ENCODE results near the gene THADA. TPM values are rescaled to one million over a fixed set of nuclear protein-coding genes. Genes with fewer than 3 reads are reported as not detected.
"Not testable (repeated sequence)": the region's sequence is repeated elsewhere in the genome, so short reads cannot be mapped to it uniquely, and the experiment has no call there.

Gene THADA
- total and polyA plus RNA-seq, 7 experiments from 2014 or later: 11.7 to 43.0 (median 39.6) TPM

- ATAC-seq (no peak), DNase-seq (no peak)
- H3K27ac ChIP-seq (ENCODE audit: low read depth, low read length): no peak overlapping the region
- H3K4me3 ChIP-seq (ENCODE audit: low read length): no peak overlapping the region
- Mint-ChIP-seq H3K27me3 (no peaks in the 10 kb centered on the region), H3K36me3 (peaks cover 18 to 66% (median 47%) of the 10 kb centered on the region in 5 donors), H3K4me1 (peaks cover under 1 to 16% (median 7%) of the 10 kb centered on the region in 7 donors), H3K9me3 (no peaks in the 10 kb centered on the region), H3K4me3 (no peak overlapping the region), H3K27ac (no peak overlapping the region)
- no peaks in the 10 kb centered on the region for H3K4me1 ChIP-seq (ENCODE audit: control insufficient read depth in 2 of 2, insufficient read depth in 2 of 2, low read length in 2 of 2)
- POLR2A ChIA-PET: no interaction called here
- H3K9me3 ChIP-seq (ENCODE audit: control insufficient read depth in 2 of 3, low read length in 3 of 3): no peaks in the 10 kb centered on the region
- H3K36me3 ChIP-seq (ENCODE audit: control insufficient read depth in 2 of 3, insufficient read depth in 3 of 3, low read length in 3 of 3): peaks cover 0 to 5% (median 0%) of the 10 kb centered on the region in 3 experiments
- no peaks in the 10 kb centered on the region for H3K27me3 ChIP-seq (ENCODE audit: control insufficient read depth in 2 of 2, insufficient read depth in 2 of 2, low read length in 2 of 2)
- intact Hi-C loops (cut with micrococcal nuclease): no loop called here
- CTCF ChIA-PET: no interaction called here
These were observed 145.2 kb downstream of the THADA start for GRCh38 chr2:43450617-43451016.

DNA sequence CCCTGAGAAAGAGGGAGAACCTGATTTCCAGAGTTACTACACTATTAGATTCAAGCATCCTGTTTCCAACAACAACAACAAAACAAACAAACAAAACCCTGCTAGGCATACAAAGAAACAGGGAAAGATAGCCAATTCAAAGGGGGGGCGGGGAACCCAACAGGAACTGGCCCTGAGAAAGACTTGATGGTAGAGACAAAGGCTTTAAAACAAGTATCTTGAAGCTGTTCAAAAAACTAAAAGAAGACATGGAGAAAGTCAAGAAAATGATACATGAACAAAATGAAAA is 147.1 kb downstream of the THADA start:
- no peak overlapping the region for H3K27ac ChIP-seq (ENCODE audit: low read depth, low read length)
- peaks cover 0 to 15% (median 4%) of the 10 kb centered on the region in 7 donors for H3K4me1 Mint-ChIP-seq
- ChIA-PET POLR2A (no interaction called here), CTCF (no interaction called here)
- no peaks in the 10 kb centered on the region for H3K27me3 Mint-ChIP-seq
- no peaks in the 10 kb centered on the region for H3K9me3 ChIP-seq (ENCODE audit: control insufficient read depth in 2 of 3, low read length in 3 of 3)
- peaks cover 0 to 5% (median 0%) of the 10 kb centered on the region in 3 experiments for H3K36me3 ChIP-seq (ENCODE audit: control insufficient read depth in 2 of 3, insufficient read depth in 3 of 3, low read length in 3 of 3)
- H3K9me3 Mint-ChIP-seq: no peaks in the 10 kb centered on the region
- H3K27me3 ChIP-seq (ENCODE audit: control insufficient read depth in 2 of 2, insufficient read depth in 2 of 2, low read length in 2 of 2): no peaks in the 10 kb centered on the region
- peak overlapping the region in 1 of 9 donors; percentile 25 for H3K27ac Mint-ChIP-seq
- DNase-seq (no peak), ATAC-seq (no peak)
- H3K4me3 Mint-ChIP-seq: no peak overlapping the region
- H3K36me3 Mint-ChIP-seq: peaks cover 20 to 73% (median 53%) of the 10 kb centered on the region in 5 donors
- no peaks in the 10 kb centered on the region for H3K4me1 ChIP-seq (ENCODE audit: control insufficient read depth in 2 of 2, insufficient read depth in 2 of 2, low read length in 2 of 2)
- H3K4me3 ChIP-seq (ENCODE audit: low read length): no peak overlapping the region
- intact Hi-C loops (cut with micrococcal nuclease): no loop called here

DNA sequence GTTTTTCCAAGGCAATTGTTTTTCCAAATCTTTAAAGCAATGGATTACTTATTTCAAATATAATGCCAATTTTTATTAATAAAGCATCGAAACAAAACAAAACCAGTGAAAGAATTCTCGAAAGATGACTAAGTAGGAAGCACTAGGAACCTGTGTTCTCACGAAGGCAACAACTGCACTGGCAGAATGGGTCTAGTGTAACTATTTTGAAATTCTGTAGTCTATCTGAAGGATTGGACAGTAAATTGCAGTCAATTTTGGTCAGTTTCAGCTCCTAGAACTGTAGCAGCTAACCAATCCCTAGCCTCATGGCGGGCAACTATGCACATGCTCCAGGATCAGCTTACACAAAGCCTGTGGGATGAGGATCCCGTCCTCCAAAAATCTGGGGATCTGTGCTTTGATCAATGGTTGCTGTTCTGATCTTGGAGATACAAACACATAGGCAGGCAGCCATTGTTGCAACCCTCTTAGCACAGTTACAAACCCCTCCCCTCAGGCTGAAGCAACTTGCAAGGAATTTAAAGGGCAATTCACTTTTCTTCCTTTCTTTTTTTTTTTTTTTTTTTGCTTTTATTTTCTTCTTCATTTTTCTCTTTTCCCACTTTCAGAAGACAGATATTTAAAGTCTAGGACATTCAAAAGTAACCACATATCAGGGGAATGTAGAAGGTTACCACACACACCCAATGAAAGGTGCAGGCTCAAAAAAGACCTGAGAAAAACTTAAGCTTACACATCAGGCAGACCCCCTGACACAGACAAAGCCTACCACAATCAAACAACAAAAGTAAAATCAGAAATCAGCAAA is 147.6 kb downstream of the THADA start:
- ChIA-PET POLR2A (no interaction called here), CTCF (no interaction called here)
- Histone ChIP-seq H3K4me1 (ENCODE audit: control insufficient read depth in 2 of 2, insufficient read depth in 2 of 2, low read length in 2 of 2) (no peaks in the 10 kb centered on the region), H3K4me3 (ENCODE audit: low read length) (no peak overlapping the region), H3K36me3 (ENCODE audit: control insufficient read depth in 2 of 3, insufficient read depth in 3 of 3, low read length in 3 of 3) (peaks cover 0 to 5% (median 0%) of the 10 kb centered on the region in 3 experiments), H3K27ac (ENCODE audit: low read depth, low read length) (no peak overlapping the region), H3K9me3 (ENCODE audit: control insufficient read depth in 2 of 3, low read length in 3 of 3) (no peaks in the 10 kb centered on the region), H3K27me3 (ENCODE audit: control insufficient read depth in 2 of 2, insufficient read depth in 2 of 2, low read length in 2 of 2) (no peaks in the 10 kb centered on the region)
- H3K27me3 Mint-ChIP-seq: no peaks in the 10 kb centered on the region
- H3K4me3 Mint-ChIP-seq: no peak overlapping the region
- no peak for ATAC-seq
- peak overlapping the region in 1 of 9 donors; percentile 25 for H3K27ac Mint-ChIP-seq
- no peak for DNase-seq
- intact Hi-C loops (cut with micrococcal nuclease): no loop called here
- peaks cover 0 to 15% (median 5%) of the 10 kb centered on the region in 7 donors for H3K4me1 Mint-ChIP-seq
- H3K9me3 Mint-ChIP-seq: no peaks in the 10 kb centered on the region
- H3K36me3 Mint-ChIP-seq: peaks cover 20 to 73% (median 54%) of the 10 kb centered on the region in 5 donors

DNA sequence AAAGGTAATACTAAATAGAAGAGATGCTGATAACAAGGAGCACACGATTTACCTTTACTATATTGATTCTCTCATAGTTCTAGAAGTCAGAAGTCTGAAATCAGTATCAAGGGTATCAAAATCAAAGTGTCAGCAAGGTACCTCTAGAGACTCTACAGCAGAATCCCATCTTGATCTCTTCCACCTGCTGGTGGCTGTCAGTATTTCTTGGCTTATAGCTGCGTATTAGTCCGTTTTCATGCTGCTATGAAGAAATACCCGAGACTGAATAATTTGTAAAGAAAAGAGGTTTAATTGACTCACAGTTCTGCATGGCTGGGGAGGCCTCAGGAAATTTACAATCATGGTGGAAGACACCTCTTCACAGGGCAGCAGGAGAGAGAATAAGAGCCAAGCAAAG is 149.1 kb downstream of the THADA start:
- POLR2A ChIA-PET; H3K4me1 ChIP-seq (ENCODE audit: control insufficient read depth in 2 of 2, insufficient read depth in 2 of 2, low read length in 2 of 2); H3K9me3 ChIP-seq (ENCODE audit: control insufficient read depth in 2 of 3, low read length in 3 of 3); H3K9me3 Mint-ChIP-seq; H3K27me3 Mint-ChIP-seq; H3K4me3 ChIP-seq (ENCODE audit: low read length); H3K36me3 ChIP-seq (ENCODE audit: control insufficient read depth in 2 of 3, insufficient read depth in 3 of 3, low read length in 3 of 3); H3K27ac ChIP-seq (ENCODE audit: low read depth, low read length); DNase-seq; ATAC-seq; CTCF ChIA-PET; H3K27ac Mint-ChIP-seq; H3K4me3 Mint-ChIP-seq; H3K27me3 ChIP-seq (ENCODE audit: control insufficient read depth in 2 of 2, insufficient read depth in 2 of 2, low read length in 2 of 2); intact Hi-C loops (cut with micrococcal nuclease): not testable (repeated sequence)
- H3K36me3 Mint-ChIP-seq: peaks cover 18 to 67% (median 46%) of the 10 kb centered on the region in 5 donors
- H3K4me1 Mint-ChIP-seq: peaks cover 0 to 18% (median 5%) of the 10 kb centered on the region in 7 donors

DNA sequence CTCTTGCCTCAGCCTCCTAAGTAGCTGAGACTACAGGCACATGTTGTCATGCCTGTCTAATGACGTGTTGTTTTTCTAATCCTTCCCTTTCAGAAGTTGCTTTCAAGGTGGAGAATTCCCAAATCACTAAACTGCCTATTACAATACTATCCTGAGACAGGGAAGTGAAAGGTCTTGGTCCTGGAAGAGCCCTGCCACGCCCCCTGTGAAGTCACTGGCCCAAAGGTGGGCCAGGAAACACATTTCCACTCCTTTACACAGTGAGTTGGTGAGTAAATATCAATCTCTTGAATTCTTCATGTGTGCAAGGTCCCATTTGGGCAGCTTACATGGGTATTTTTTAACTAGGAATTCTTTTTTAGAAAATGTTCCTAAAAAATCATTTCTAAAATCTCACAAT is 150.1 kb downstream of the THADA start:
- ChIA-PET POLR2A (no interaction called here), CTCF (no interaction called here)
- no peaks in the 10 kb centered on the region for H3K9me3 Mint-ChIP-seq
- no peaks in the 10 kb centered on the region for H3K4me1 ChIP-seq (ENCODE audit: control insufficient read depth in 2 of 2, insufficient read depth in 2 of 2, low read length in 2 of 2)
- peaks cover 0 to 5% (median 0%) of the 10 kb centered on the region in 3 experiments for H3K36me3 ChIP-seq (ENCODE audit: control insufficient read depth in 2 of 3, insufficient read depth in 3 of 3, low read length in 3 of 3)
- ATAC-seq (no peak), DNase-seq (no peak)
- no peaks in the 10 kb centered on the region for H3K9me3 ChIP-seq (ENCODE audit: control insufficient read depth in 2 of 3, low read length in 3 of 3)
- no peak overlapping the region for H3K27ac Mint-ChIP-seq
- no peaks in the 10 kb centered on the region for H3K27me3 ChIP-seq (ENCODE audit: control insufficient read depth in 2 of 2, insufficient read depth in 2 of 2, low read length in 2 of 2)
- H3K4me3 ChIP-seq (ENCODE audit: low read length): no peak overlapping the region
- peaks cover 12 to 60% (median 41%) of the 10 kb centered on the region in 5 donors for H3K36me3 Mint-ChIP-seq
- H3K4me1 Mint-ChIP-seq: peaks cover 0 to 15% (median 5%) of the 10 kb centered on the region in 7 donors
- intact Hi-C loops (cut with micrococcal nuclease): no loop called here
- no peaks in the 10 kb centered on the region for H3K27me3 Mint-ChIP-seq
- no peak overlapping the region for H3K27ac ChIP-seq (ENCODE audit: low read depth, low read length)
- no peak overlapping the region for H3K4me3 Mint-ChIP-seq

- intact Hi-C loops (cut with micrococcal nuclease): no loop called here
- Mint-ChIP-seq H3K27me3 (no peaks in the 10 kb centered on the region), H3K4me3 (no peak overlapping the region), H3K9me3 (no peaks in the 10 kb centered on the region), H3K36me3 (peaks cover 12 to 56% (median 38%) of the 10 kb centered on the region in 5 donors), H3K27ac (peak overlapping the region in 2 of 9 donors; percentile 4 to 28), H3K4me1 (peaks cover 0 to 15% (median 5%) of the 10 kb centered on the region in 7 donors)
- Histone ChIP-seq H3K36me3 (ENCODE audit: control insufficient read depth in 2 of 3, insufficient read depth in 3 of 3, low read length in 3 of 3) (peaks cover 0 to 5% (median 0%) of the 10 kb centered on the region in 3 experiments), H3K27me3 (ENCODE audit: control insufficient read depth in 2 of 2, insufficient read depth in 2 of 2, low read length in 2 of 2) (no peaks in the 10 kb centered on the region), H3K4me1 (ENCODE audit: control insufficient read depth in 2 of 2, insufficient read depth in 2 of 2, low read length in 2 of 2) (no peaks in the 10 kb centered on the region), H3K9me3 (ENCODE audit: control insufficient read depth in 2 of 3, low read length in 3 of 3) (no peaks in the 10 kb centered on the region), H3K4me3 (ENCODE audit: low read length) (no peak overlapping the region), H3K27ac (ENCODE audit: low read depth, low read length) (no peak overlapping the region)
- ChIA-PET CTCF (interaction anchor here (0.6 kb wide), 1 partner anchor 478 kb away, joined by 3 read pairs; no protein-coding TSS in a partner anchor), POLR2A (no interaction called here)
- ATAC-seq: no peak
- DNase-seq: no peak
These were observed 150.7 kb downstream of the THADA start for GRCh38 chr2:43444989-43445645.
